Spleen (tissue), 11 donors: ENCODE data around the gene ACTN1. TPM values are rescaled to one million over a fixed set of nuclear protein-coding genes. Genes with fewer than 3 reads are reported as not detected.
A peak's percentile ranks its signal among the peaks of the same experiment; 100 is the strongest.

Experiments used
- DNase-seq: peaks from one replicate; pipeline ENCODE4 v3.0.0-alpha.2; 2020
- H3K27ac ChIP-seq, 8 donors: fragments of 200-600 bp; sonication (generic) in 7 of 8; 1 replicate in 4 of 8; 2 replicates in 4 of 8; pipeline versions ENCODE4 v1.5.0 to v1.8.0; 2016 to 2021; ENCODE audit warnings: inconsistent platforms in 4 of 8, mild to moderate bottlenecking in 4 of 8, moderate library complexity in 1 of 8
- H3K27me3 ChIP-seq, 7 donors: fragments of 200-600 bp; sonication (generic) in 6 of 7; replicated peaks in 1 of 7; 1 replicate in 4 of 7; 2 replicates in 3 of 7; pipeline versions ENCODE4 v1.5.0 to v1.8.0; 2016 to 2021; ENCODE audit warnings: inconsistent platforms in 3 of 7, mild to moderate bottlenecking in 1 of 7
- H3K36me3 ChIP-seq, 6 donors: fragments of 200-600 bp; sonication (generic) in 5 of 6; 1 replicate in 4 of 6; 2 replicates in 2 of 6; pipeline versions ENCODE4 v1.5.0 to v1.8.0; 2016 to 2021; ENCODE audit warnings: inconsistent platforms in 2 of 6
- H3K4me1 ChIP-seq, 6 donors: fragments of 200-600 bp; sonication (generic) in 5 of 6; 1 replicate in 3 of 6; 2 replicates in 3 of 6; pipeline versions ENCODE4 v1.5.0 to v1.8.0; 2016 to 2021; ENCODE audit warnings: inconsistent platforms in 3 of 6
- H3K4me3 ChIP-seq, 8 donors: fragments of 200-600 bp; sonication (generic) in 7 of 8; 1 replicate in 4 of 8; 2 replicates in 4 of 8; pipeline versions ENCODE4 v1.5.0 to v1.8.0; 2016 to 2021; ENCODE audit warnings: inconsistent platforms in 4 of 8, mild to moderate bottlenecking in 4 of 8, moderate library complexity in 2 of 8
- H3K9me3 ChIP-seq, 8 donors: fragments of 200-600 bp; sonication (generic) in 7 of 8; 1 replicate in 4 of 8; 2 replicates in 4 of 8; pipeline versions ENCODE4 v1.5.0 to v1.8.0; 2016 to 2021; ENCODE audit warnings: inconsistent platforms in 4 of 8
- POLR2A ChIP-seq, 3 donors: fragments of 450-650 bp; IDR thresholded peaks; one replicate each; pipeline ENCODE4 v1.5.1; 2017; ENCODE audit warnings: antibody characterized with exemption in 3 of 3, mild to moderate bottlenecking in 1 of 3
- POLR2AphosphoS5 ChIP-seq, 3 donors: sonication (generic); formaldehyde crosslinking; IDR thresholded peaks; one replicate each; pipeline ENCODE4 v1.5.1; 2017; ENCODE audit warnings: antibody characterized with exemption in 3 of 3
- WGBS, 5 donors: extraction: QIAGEN DNeasy Blood & Tissue Kit in 3 of 5; methylation state at CpG; one replicate each; pipeline versions ENCODE4 v1.1.5 to v1.1.7; 2013 to 2018; 5-methylcytosine and 5-hydroxymethylcytosine counted together
- intact Hi-C: fragments of 100-400 bp; cut with DNase I; formaldehyde crosslinking; loops from one replicate; pipeline ENCODE4 v1.15.0; 2023; ENCODE audit warnings: low total_unique reads
- polyA plus RNA-seq, 3 donors: library from polyadenylated mRNA; stranded (reverse); fragments of 200-250 nt; gene quantifications; one replicate each; pipeline ENCODE4 v1.2.1, GENCODE V29; 2013
- total RNA-seq, 7 donors: library from RNA; depleted of rRNA in 3 of 7; stranded (reverse); fragments of >200 nt in 3 of 7; fragmentation: NEBNext Ultra II Directional in 4 of 7; extraction: Animal tissue kit (Norgen Biotek cat#: 25700) in 4 of 7; gene quantifications; one replicate each; pipeline versions ENCODE4 v1.1.0 to v1.2.1, GENCODE V29; 2016 to 2021
- TF ChIP-seq, protein P1 (sequence below), 11 experiments: fragments of 200-600 bp in 7 of 11; fragments of 450-650 bp in 4 of 11; sonication (generic) in 4 of 11; IDR thresholded peaks in 8 of 11; conservative IDR thresholded peaks in 3 of 11; 1 replicate in 7 of 11; 2 replicates in 4 of 11; pipeline versions ENCODE4 v1.4.0 to v1.8.0; 2016 to 2021; ENCODE audit warnings: antibody characterized with exemption in 11 of 11, inconsistent platforms in 4 of 11, mild to moderate bottlenecking in 1 of 11
- donor health status: healthy with polysubstance abuse.
- donor health status: DM: no; HTN: no; CAD: no; lungs with moderate emphysema.
- donor health status: DM: no; HTN: no; CAD: no.
- donor health status: Bipolar disorder and iron deficiency.
- donor health status: healthy.
- donor health status: DM: no; HTN: no; CAD: no.
- donor health status: DM: yes; HTN: yes; CAD: no.

ACTN1 gene
- total and polyA plus RNA-seq, 10 donors, result 15.4 to 315 (median 95.4) TPM

DNA sequence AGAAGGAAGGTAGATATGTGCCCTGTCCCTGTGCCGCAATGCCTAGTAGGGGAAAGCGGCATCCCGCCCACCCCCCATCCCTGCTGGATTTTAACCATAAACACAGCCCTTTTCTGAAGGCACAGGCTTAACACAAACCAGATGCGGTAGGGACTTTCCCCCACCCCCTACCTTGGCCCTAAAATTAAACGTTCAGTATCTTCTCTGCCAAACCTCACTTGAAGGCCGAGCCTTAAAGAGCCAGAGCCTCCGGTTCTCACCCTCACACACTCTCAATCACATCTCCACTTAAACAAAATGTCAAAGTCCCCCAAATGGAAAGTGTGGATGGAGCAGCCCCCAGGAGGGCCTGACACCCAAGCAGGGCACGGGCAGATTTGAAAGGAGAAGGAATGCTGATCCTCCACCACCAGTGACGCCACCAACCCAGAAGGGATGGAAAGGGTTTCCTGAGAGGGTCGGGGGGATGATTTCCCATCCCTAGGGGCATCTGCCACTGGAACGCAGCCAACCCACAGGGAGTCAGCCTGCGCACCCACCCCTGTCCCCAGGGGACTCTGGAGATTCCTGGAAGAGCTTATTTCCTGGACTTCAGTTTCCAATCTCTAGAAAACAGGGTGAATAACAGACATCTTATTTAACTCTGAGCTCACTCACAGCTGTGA lies 26.4 kb downstream of the ACTN1 start:
- Histone ChIP-seq H3K9me3 (no peaks in the 10 kb centered on the region), H3K27ac (peak overlapping the region in 7 of 8 donors; percentile 11 to 92 (median 78)), H3K4me3 (no peak overlapping the region), H3K4me1 (peaks cover 17 to 100% (median 67%) of the 10 kb centered on the region in 6 donors), H3K36me3 (peaks cover 0 to 6% (median 0%) of the 10 kb centered on the region in 6 donors), H3K27me3 (peaks cover 0 to 7% (median 0%) of the 10 kb centered on the region in 7 donors)
- intact Hi-C loops, result no loop called here
- DNase-seq, result peak; percentile 57
- no peak for TF ChIP-seq POLR2A (IDR thresholded peaks at IDR 0.05)
- TF ChIP-seq, protein P1, sequence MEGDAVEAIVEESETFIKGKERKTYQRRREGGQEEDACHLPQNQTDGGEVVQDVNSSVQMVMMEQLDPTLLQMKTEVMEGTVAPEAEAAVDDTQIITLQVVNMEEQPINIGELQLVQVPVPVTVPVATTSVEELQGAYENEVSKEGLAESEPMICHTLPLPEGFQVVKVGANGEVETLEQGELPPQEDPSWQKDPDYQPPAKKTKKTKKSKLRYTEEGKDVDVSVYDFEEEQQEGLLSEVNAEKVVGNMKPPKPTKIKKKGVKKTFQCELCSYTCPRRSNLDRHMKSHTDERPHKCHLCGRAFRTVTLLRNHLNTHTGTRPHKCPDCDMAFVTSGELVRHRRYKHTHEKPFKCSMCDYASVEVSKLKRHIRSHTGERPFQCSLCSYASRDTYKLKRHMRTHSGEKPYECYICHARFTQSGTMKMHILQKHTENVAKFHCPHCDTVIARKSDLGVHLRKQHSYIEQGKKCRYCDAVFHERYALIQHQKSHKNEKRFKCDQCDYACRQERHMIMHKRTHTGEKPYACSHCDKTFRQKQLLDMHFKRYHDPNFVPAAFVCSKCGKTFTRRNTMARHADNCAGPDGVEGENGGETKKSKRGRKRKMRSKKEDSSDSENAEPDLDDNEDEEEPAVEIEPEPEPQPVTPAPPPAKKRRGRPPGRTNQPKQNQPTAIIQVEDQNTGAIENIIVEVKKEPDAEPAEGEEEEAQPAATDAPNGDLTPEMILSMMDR (IDR thresholded peaks at IDR 0.05 in 8 of 11, conservative IDR thresholded peaks at IDR 0.05 in 3 of 11), result no peak
- peak in 1 of 3 donors; percentile 11 for TF ChIP-seq POLR2AphosphoS5 (IDR thresholded peaks at IDR 0.05)
- WGBS, 5 donors, result 39 to 65% (median 62%) methylated on average over 12 of the region's 12 CpGs

DNA sequence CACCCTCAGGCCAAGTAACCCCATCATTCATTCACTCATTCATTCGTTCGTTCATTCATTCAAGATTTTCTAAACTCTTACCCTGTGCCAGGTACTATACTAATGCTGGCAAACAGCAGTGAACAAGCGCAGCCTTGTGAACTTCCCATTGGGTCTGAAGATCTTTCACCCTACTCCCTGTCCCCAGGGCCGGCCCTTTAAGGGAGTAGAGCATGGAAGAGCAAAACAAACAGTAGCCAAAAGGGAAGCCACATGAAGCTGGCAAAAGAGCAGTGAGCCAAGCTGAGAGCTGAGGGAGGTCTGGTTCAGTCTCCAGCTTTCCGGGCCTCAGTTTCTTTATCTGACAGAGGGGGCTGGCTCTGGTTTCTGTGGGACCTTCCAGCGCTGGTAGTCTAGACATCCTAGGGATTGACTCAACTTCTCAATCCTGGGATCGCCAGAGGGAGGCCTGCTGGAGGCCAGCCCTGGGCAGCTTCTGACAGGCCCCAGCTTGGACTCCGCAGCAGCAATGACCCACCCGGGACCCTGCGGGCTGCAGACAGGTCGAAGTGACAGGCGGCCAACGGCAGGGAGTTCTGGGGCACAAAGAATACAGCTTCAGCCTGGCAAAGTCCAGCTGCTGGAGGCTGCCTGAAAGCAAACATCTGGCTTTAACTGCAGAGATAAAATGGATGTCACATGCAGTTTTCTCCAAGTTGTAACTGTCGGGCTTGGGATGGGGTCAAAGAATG lies 27.1 kb downstream of the ACTN1 start:
- no peaks in the 10 kb centered on the region for H3K9me3 ChIP-seq
- no peak overlapping the region for H3K4me3 ChIP-seq
- TF ChIP-seq POLR2AphosphoS5 (IDR thresholded peaks at IDR 0.05) (peak in 1 of 3 donors; percentile 45), POLR2A (IDR thresholded peaks at IDR 0.05) (no peak)
- TF ChIP-seq, protein P1 (IDR thresholded peaks at IDR 0.05 in 8 of 11, conservative IDR thresholded peaks at IDR 0.05 in 3 of 11), result no peak
- peaks cover 18 to 100% (median 68%) of the 10 kb centered on the region in 6 donors for H3K4me1 ChIP-seq
- intact Hi-C loops, result no loop called here
- H3K36me3 ChIP-seq, result peaks cover 0 to 5% (median 0%) of the 10 kb centered on the region in 6 donors
- peaks cover 0 to 7% (median 0%) of the 10 kb centered on the region in 7 donors for H3K27me3 ChIP-seq
- H3K27ac ChIP-seq, result peak overlapping the region in 7 of 8 donors; percentile 11 to 92 (median 78)
- WGBS, 5 donors, result 81 to 86% (median 85%) methylated on average over 11 to 14 of the region's 14 CpGs
- peak; percentile 41 for DNase-seq

DNA sequence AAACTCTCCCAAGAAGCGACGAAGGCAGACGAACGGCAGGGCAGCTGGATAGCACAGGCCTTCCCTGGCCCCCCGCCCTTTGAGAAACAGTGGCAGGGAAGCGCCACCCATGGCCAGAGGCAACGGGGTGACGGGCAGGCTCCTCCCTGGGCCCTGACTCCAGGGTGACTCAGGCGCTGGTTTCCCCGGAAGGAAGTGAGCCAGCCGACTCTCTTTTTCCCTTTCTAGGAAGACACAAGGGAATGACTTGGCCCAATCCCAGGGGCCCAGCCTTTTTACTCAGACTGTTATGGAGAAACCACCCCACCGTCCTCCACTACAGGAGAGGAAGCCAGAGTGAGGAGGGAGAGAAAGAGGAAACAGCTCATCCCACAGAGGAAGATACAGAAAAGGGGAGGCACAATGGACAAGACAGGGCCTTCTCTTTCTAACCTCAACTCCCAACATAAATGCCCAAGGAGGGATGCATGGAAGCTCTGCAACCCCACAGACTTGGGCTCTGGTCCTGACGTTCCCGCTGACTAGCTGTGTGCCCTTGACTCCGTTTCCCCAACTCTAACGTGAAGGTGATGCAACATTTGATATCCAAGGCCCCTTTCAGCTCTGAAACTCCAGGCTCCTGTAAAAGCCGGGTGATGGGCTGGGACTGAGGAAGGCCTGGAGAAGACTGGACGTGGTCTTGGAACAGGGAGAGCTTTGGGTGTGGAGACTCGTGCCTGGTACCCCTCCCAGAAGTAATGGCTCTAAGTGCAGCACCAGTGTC lies 27.9 kb downstream of the ACTN1 start:
- intact Hi-C loops, result no loop called here
- no peaks in the 10 kb centered on the region for H3K9me3 ChIP-seq
- H3K4me1 ChIP-seq, result peaks cover 18 to 100% (median 67%) of the 10 kb centered on the region in 6 donors
- H3K36me3 ChIP-seq, result no peaks in the 10 kb centered on the region
- H3K4me3 ChIP-seq, result peak overlapping the region in 1 of 8 donors; percentile 22
- peak overlapping the region in 7 of 8 donors; percentile 65 to 92 (median 78) for H3K27ac ChIP-seq
- peaks cover 0 to 7% (median 0%) of the 10 kb centered on the region in 7 donors for H3K27me3 ChIP-seq
- peak; percentile 82 for DNase-seq
- 53 to 61% (median 58%) methylated on average over 16 to 19 of the region's 19 CpGs for WGBS, 5 donors
- TF ChIP-seq, protein P1 (IDR thresholded peaks at IDR 0.05 in 8 of 11, conservative IDR thresholded peaks at IDR 0.05 in 3 of 11), result no peak
- TF ChIP-seq POLR2A (IDR thresholded peaks at IDR 0.05) (no peak), POLR2AphosphoS5 (IDR thresholded peaks at IDR 0.05) (peak in 2 of 3 donors; percentile 46 to 80)
